ENCODE measurements around the gene NECTIN4. TPM values are rescaled to one million over a fixed set of nuclear protein-coding genes. Genes with fewer than 3 reads are reported as not detected.
A peak's percentile ranks its signal among the peaks of the same experiment; 100 is the strongest.

NECTIN4 gene
- total RNA-seq: 0.05 TPM in 1 of 2 replicates, not detected in the other

DNA sequence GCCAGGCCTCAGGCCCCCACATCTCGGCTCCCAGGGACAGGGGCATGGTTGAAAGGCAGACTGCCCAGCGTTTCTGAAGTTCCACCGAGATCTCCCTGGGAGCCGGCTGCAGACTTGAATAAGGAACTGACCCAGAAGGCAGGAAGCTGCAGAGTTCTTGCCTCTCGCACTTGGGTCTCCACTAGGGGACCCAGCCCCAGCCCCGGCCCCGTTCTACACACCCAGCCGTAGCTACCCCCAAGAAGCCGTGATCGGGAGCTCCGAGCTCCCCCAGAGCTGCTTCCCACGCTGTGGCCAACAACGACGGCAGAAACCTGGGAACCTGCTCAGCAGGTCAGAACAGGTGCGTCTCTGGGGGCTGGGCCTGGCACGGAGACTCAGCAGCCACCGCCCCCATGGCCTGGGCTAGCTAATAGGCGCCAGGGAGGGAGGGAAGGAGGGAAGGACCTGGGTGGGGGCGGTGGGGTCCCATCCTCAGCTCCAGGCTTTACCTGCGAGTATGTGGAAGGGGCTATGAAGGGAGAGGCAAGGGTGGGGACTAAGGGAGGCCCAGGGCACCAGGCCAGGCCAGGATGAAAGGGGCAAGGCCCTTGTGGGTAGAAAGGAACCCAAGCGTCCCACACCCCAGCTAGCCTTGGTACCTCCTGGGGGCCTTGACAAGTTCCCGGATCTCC is at the start of gene NECTIN4:
Gene NECTIN4, minus strand, starts transcription at position 308 of the 674 bp plus-strand sequence. Its CDS starts 262 bp downstream, at position 46.
- Mint-ChIP-seq H3K4me3 (no peak within 1 kb of the TSS), H3K27ac (no peak within 1 kb of the TSS), H3K9me3 (no peaks in the 10 kb centered on the region), H3K4me1 (peaks cover 46% of the 10 kb centered on the region), H3K36me3 (ENCODE audit: low read depth) (no peaks in the 10 kb centered on the region), H3K27me3 (no peaks in the 10 kb centered on the region)
- intact Hi-C loops (cut with micrococcal nuclease): no loop called here
- DNase-seq: no peak

- intact Hi-C loops (cut with micrococcal nuclease): no loop called here
- no peak overlapping the region for H3K4me3 Mint-ChIP-seq
- H3K4me1 Mint-ChIP-seq: peaks cover 9% of the 10 kb centered on the region
- peak overlapping the region; percentile 19 for H3K27ac Mint-ChIP-seq
- no peaks in the 10 kb centered on the region for H3K9me3 Mint-ChIP-seq
- DNase-seq: no peak
- H3K36me3 Mint-ChIP-seq (ENCODE audit: low read depth): peaks cover 7% of the 10 kb centered on the region
- H3K27me3 Mint-ChIP-seq: no peaks in the 10 kb centered on the region
Observed at GRCh38 chr1:161138431-161138830, 49.1 kb upstream of the NECTIN4 start.

DNA sequence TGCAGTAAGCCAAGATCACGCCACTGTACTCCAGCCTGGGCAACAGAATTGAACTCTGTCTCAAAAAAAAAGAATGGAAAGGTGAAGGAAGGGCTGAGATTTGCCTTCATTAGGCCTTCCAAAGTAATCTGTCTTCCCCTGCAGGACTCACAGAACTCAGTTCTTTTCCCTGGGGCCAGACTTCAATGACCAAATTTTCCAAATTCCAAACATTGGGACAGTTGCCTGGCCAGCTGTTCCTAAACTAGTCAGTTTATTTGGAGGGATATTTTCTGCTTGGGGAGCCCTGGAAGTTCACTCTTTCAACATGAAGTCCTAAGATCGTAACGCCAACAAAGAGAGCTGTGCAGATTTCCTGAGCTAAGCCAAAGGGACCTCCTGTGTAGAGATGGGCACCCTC is 48.5 kb upstream of the NECTIN4 start:
- H3K27ac Mint-ChIP-seq: no peak overlapping the region
- H3K4me1 Mint-ChIP-seq: peaks cover 9% of the 10 kb centered on the region
- no peak overlapping the region for H3K4me3 Mint-ChIP-seq
- H3K27me3 Mint-ChIP-seq: no peaks in the 10 kb centered on the region
- intact Hi-C loops (cut with micrococcal nuclease): no loop called here
- no peaks in the 10 kb centered on the region for H3K9me3 Mint-ChIP-seq
- no peak for DNase-seq
- peaks cover 7% of the 10 kb centered on the region for H3K36me3 Mint-ChIP-seq (ENCODE audit: low read depth)

- Mint-ChIP-seq H3K9me3 (no peaks in the 10 kb centered on the region), H3K27ac (no peak overlapping the region), H3K4me3 (no peak overlapping the region), H3K27me3 (no peaks in the 10 kb centered on the region), H3K4me1 (peaks cover 38% of the 10 kb centered on the region), H3K36me3 (ENCODE audit: low read depth) (peaks cover 28% of the 10 kb centered on the region)
- intact Hi-C loops (cut with micrococcal nuclease): loop anchor here (2.0 to 5.0 kb wide), 2 partner anchors 66 to 70 kb away; partner anchors contain the start of genes ARHGAP30 and NDUFS2
- no peak for DNase-seq
Observed at GRCh38 chr1:161133220-161133740, 43.9 kb upstream of the NECTIN4 start.

DNA sequence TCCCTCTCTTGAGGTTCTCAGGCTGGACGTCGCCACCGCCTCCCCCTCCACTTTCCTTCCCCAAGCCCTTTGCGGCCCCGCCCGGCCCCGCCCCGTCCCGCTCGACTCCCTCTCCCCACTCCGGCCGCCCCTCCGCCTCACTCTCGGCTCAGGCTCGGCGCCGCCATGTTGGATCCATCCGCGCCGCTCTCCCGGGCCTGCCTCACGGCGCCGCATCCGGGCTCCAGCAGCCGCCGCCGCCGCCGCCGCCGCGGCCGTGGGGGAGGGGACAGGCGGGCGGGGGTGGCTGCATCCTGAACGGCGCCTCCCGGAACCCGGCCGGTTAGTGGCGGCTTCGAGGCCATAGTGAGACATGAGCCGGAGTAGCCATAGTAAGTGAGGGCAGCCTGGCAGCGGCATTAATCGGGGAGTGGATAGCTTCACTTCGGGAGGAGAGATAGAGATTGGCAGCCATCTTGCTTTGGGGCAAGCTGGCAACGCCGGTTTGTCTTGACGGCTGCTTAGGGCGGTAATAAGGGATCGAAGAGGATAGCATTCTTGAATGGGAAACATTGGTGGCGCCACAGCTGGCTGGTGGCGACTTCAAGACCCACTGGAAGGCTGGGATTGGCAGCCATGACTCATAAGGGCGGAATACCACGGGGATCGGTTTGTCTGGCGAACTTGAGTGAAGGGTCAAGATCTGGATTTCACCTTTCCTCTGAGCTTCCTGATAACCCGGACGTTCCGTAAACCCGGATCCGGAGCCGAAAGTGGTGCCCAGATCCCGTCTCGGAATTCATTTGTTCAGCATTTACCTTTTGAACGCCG is 43.3 kb upstream of the NECTIN4 start, which contains the start of gene DEDD:
Gene DEDD, minus strand, starts transcription at position 258 of the 810 bp plus-strand sequence. CDS start 8,205 bp downstream, outside the sequence.
- intact Hi-C loops (cut with micrococcal nuclease): loop anchor here (1.0 to 5.0 kb wide), 5 partner anchors 13 to 70 kb away; partner anchors contain the start of genes ARHGAP30, NDUFS2, PPOX and UFC1
- Mint-ChIP-seq H3K9me3 (no peaks in the 10 kb centered on the region), H3K27me3 (no peaks in the 10 kb centered on the region), H3K4me3 (no peak within 1 kb of the TSS), H3K36me3 (ENCODE audit: low read depth) (peaks cover 32% of the 10 kb centered on the region), H3K4me1 (peaks cover 44% of the 10 kb centered on the region), H3K27ac (no peak within 1 kb of the TSS)
- peak; percentile 96 for DNase-seq

- Mint-ChIP-seq H3K27ac (no peak overlapping the region), H3K36me3 (ENCODE audit: low read depth) (peaks cover 41% of the 10 kb centered on the region), H3K27me3 (no peaks in the 10 kb centered on the region), H3K9me3 (no peaks in the 10 kb centered on the region), H3K4me3 (no peak overlapping the region), H3K4me1 (peaks cover 51% of the 10 kb centered on the region)
- peak; percentile 71 for DNase-seq
- intact Hi-C loops (cut with micrococcal nuclease): loop anchor here (1.0 to 5.0 kb wide), 5 partner anchors 12 to 71 kb away; partner anchors contain the start of genes ARHGAP30, NDUFS2, PPOX and UFC1
Observed at GRCh38 chr1:161131523-161132409, 42.4 kb upstream of the NECTIN4 start.

GRCh38 chr1:161130266-161130665 is 40.9 kb upstream of the NECTIN4 start:
- no peaks in the 10 kb centered on the region for H3K27me3 Mint-ChIP-seq
- no peak overlapping the region for H3K4me3 Mint-ChIP-seq
- peaks cover 49% of the 10 kb centered on the region for H3K36me3 Mint-ChIP-seq (ENCODE audit: low read depth)
- no peaks in the 10 kb centered on the region for H3K9me3 Mint-ChIP-seq
- DNase-seq: no peak
- H3K4me1 Mint-ChIP-seq: peaks cover 57% of the 10 kb centered on the region
- H3K27ac Mint-ChIP-seq: no peak overlapping the region
- intact Hi-C loops (cut with micrococcal nuclease): loop anchor here (5.0 kb wide), 1 partner anchor 63 kb away; the partner anchor contains the start of gene ARHGAP30

DNA sequence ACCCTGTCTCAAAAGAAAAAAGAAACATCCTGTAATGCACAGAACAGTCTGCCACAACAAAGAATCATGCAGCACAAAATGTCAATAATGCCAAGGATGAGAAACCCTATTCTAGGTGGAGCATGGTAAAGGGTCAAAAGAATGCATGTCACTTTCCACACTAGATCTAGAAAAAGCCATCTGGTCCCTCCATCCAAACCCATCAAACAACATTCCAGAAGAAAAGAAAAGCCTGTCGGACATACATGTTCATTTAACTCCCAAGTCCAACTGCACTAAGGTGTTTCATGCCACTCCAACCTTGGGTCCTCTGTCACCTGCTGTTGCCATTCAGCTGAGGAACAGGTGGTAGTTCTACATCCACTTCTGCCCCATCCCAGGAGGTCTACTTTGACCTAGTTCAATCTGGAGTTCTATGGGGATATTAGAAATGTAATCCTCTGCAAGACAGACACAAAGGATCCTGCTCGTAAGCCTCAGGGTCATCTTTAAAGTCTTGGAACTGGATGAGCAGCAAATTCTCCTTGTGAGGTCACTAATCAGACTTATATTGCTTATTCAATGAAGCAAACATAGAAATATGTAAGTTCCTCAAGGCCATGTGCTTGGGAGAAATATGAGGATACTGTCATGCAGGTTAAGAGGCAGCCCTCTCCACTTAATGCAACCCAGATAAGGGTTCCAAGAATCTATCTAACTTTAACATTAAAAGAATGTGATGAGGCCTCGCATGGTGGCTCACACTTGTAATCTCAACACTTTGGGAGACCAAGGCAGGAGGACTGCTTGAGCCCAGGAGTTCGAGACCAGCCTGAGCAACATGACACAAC is 39.4 kb upstream of the NECTIN4 start:
- Mint-ChIP-seq H3K36me3 (ENCODE audit: low read depth) (peaks cover 55% of the 10 kb centered on the region), H3K27me3 (no peaks in the 10 kb centered on the region), H3K4me3 (no peak overlapping the region), H3K27ac (no peak overlapping the region), H3K9me3 (no peaks in the 10 kb centered on the region), H3K4me1 (peaks cover 57% of the 10 kb centered on the region)
- DNase-seq: no peak
- intact Hi-C loops (cut with micrococcal nuclease): no loop called here

- Mint-ChIP-seq H3K4me1 (peaks cover 57% of the 10 kb centered on the region), H3K27me3 (no peaks in the 10 kb centered on the region), H3K4me3 (no peak overlapping the region), H3K36me3 (ENCODE audit: low read depth) (peaks cover 67% of the 10 kb centered on the region), H3K27ac (no peak overlapping the region), H3K9me3 (no peaks in the 10 kb centered on the region)
- intact Hi-C loops (cut with micrococcal nuclease): no loop called here
- no peak for DNase-seq
Observed at GRCh38 chr1:161127649-161128048, 38.3 kb upstream of the NECTIN4 start.

GRCh38 chr1:161122967-161123366 is 33.6 kb upstream of the NECTIN4 start:
- intact Hi-C loops (cut with micrococcal nuclease): no loop called here
- Mint-ChIP-seq H3K9me3 (no peaks in the 10 kb centered on the region), H3K27me3 (no peaks in the 10 kb centered on the region), H3K4me1 (peaks cover 45% of the 10 kb centered on the region), H3K4me3 (no peak overlapping the region), H3K36me3 (ENCODE audit: low read depth) (peaks cover 72% of the 10 kb centered on the region), H3K27ac (no peak overlapping the region)
- no peak for DNase-seq

- H3K36me3 Mint-ChIP-seq (ENCODE audit: low read depth): peaks cover 64% of the 10 kb centered on the region
- H3K4me1 Mint-ChIP-seq: peaks cover 41% of the 10 kb centered on the region
- peak overlapping the region; percentile 42 for H3K27ac Mint-ChIP-seq
- no peak overlapping the region for H3K4me3 Mint-ChIP-seq
- no peaks in the 10 kb centered on the region for H3K27me3 Mint-ChIP-seq
- no peaks in the 10 kb centered on the region for H3K9me3 Mint-ChIP-seq
- intact Hi-C loops (cut with micrococcal nuclease): no loop called here
- no peak for DNase-seq
Observed at GRCh38 chr1:161121834-161122233, 32.5 kb upstream of the NECTIN4 start.

DNA sequence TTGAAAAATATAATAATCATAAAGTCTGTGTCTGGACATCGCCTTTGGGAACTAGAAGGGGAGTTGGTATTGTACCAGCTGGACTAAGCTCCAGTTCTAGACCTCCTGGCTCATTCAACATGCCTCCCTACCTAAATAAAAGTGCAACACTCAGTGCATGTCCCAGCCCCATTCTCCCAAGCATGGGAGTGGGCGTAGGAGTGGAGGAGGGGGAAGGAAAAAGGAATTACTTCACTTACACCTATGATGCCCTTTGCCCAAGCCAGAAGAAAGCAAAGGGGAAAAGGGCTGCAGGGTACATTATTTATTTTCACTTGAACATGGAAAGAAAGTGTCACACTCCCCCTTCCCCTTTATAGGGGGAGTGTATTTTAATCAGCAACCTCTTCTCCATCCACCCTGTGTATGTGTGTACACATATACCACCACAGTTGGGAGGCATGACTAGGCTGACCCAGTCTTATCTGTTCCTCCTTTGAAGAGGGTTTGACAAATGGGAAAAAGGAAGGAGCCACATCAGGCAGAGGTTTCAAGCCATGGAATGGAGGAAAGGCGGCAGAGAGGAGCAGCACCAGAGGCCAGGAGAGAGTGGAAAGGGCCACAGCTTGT is 31.8 kb upstream of the NECTIN4 start:
- Mint-ChIP-seq H3K4me1 (peaks cover 41% of the 10 kb centered on the region), H3K9me3 (no peaks in the 10 kb centered on the region), H3K36me3 (ENCODE audit: low read depth) (peaks cover 64% of the 10 kb centered on the region), H3K27me3 (no peaks in the 10 kb centered on the region), H3K4me3 (no peak overlapping the region), H3K27ac (peak overlapping the region; percentile 62)
- no peak for DNase-seq
- intact Hi-C loops (cut with micrococcal nuclease): no loop called here

All from activated CD4-positive, alpha-beta T cell treated with anti-CD3 and anti-CD28 coated beads, Interleukin-2, amount 10 ng/mL, durations not matched to agents 24 days and 14 days (primary cell).